Measurements from ENCODE around the gene GPC5.

The GPC5 gene

DNA sequence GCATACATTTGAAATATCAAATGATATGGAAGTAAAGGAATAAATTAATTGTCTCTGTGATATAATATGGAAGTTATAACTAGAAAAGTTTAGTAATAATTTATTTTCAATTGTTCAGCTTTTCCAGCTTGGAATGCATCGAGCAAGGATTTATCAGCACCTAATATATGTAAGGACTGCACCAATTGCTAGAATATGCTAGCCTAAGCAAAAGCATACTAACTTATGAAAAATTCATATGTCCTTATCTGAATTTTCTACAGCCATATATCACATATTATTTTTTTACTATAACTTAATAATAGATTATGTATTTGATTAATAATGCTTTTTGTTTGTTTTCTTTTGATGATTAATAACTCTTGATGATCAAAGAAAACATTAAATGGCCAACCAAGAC lies 979.0 kb downstream of the GPC5 start:
- no peak for DNase-seq (ENCODE audit: low spot score)

DNA sequence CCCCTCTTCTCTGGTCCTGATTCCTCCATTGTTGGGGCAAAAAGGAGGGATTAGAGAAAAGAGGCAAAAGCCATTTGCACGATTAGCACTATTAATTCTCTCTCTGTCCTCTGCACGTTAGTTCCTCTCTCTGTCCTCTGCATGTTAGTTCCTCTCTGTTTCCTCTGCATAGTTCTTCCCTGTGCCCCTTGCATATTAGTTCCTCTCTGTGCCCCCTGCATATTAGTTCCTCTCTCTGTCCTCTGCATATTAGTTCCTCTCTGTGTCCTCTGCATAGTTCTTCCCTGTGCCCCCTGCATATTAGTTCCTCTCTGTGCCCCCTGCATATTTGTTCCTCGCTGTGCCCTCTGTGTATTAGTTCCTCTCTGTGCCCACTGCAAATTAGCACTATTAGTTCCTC lies 981.0 kb downstream of the GPC5 start:
- DNase-seq (ENCODE audit: low spot score) = no peak

DNA sequence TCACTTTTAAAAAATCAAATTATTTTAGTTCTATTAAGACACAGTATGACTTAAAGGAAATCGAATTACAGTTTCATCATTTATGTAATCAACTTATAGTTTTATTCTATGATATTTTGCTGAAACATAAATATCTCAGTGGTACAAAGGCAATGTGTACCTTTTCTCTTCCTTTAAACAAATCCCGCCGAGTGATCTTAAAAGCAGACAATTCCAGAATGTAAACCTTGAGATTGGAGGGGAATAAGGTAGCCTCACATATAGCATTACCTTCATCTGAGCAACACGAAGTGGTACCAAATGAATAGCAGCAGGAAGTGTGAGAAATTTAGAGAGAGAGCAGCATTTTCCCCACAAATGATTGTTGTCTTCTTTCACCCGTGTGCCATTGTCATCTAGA lies 986.0 kb downstream of the GPC5 start:
- no peak for DNase-seq (ENCODE audit: low spot score)

DNA sequence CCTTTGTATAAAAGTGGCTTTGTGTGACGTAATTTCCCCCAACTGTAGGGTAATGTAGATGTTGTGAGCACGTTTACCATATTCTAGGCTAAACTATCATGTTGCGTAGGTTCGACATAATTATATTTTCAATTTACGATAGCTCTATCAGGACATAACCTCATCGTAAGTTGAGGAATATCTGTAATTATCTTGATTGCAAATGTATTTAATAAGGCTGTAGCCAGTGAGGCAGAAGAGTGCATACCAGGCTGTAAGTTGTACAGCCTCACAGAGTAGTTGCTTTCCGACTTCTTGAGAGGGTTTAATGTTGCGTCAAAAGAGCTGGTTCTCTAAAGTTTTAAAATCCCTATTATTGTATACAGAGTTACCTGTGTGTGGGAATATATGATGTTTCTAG lies 988.8 kb downstream of the GPC5 start:
- DNase-seq (ENCODE audit: low spot score) = no peak

DNA sequence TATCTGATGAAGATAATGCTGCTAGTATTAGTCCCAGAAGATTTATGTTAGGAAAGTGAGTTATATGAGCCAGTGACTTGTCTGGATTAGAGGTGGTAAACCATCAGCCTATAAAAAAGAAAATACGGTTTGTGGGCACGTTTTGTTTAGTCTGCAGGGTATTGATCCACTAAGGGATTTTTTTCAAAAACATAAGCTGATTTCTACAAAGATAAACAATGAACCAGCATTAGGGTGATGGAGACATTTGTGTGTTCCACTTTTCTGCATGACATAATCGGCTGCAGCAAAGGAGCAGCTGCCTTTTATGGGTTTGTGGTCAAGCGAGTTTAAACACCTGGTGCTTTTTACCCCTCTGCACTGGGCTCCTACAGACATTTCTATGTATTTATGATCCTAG lies 991.8 kb downstream of the GPC5 start:
- no peak for DNase-seq (ENCODE audit: low spot score)

DNA sequence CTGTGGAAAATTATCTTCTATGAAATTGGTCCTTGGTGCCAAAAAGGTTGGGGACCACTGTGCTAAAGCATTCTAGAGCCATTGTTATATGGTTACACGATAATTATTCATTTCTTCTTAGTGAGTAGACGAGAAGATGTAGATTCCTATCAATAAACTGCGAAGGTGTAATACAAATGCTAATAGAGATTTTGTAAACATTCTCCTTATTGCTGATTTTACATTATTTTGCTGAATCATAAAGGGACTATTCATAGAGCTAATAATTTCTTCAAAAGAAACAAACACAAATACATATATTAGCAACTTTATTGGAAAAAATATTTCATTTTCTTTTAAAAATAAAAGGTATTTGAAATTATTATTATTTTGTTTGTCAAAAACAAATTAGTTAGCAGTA lies 1005.2 kb downstream of the GPC5 start:
- DNase-seq (ENCODE audit: low spot score) = no peak

DNA sequence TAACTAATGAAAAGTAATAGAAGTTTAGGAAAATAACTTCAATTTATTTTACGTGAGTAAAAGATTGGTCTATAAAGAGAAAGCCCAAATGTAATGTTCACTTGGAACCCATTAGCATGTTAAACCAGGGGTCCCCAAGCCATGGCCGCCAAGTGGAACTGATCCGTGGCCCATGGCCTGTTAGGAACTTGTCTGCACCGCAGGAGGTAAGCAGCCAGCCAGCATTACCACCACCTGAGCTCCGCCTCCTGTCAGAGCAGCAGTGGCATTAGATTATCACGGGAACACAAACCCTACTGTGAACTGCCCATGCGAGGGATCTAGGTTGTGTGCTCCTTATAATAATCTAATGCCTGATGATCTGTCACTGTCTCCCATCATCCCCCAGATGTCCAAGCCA lies 1009.4 kb downstream of the GPC5 start:
- DNase-seq (ENCODE audit: low spot score) = no peak

DNA sequence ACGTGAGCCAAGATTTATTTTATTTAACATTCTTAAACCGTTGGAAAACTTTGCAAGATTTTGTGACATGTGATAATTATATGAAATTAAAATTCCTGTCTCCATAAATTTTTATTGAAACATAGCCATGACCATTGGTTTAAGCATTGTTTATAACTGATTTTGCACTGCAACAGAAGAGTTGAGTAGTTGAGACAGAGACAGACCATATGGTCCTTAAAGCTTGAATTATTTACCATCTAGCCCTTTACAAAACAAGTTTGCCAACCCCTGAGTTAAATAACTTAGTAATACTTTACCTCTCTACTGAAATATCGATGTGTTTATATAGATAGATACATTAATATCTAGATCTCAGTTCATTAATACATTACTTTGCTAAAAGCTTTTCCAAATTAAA lies 1014.1 kb downstream of the GPC5 start:
- DNase-seq (ENCODE audit: low spot score) = no peak

DNA sequence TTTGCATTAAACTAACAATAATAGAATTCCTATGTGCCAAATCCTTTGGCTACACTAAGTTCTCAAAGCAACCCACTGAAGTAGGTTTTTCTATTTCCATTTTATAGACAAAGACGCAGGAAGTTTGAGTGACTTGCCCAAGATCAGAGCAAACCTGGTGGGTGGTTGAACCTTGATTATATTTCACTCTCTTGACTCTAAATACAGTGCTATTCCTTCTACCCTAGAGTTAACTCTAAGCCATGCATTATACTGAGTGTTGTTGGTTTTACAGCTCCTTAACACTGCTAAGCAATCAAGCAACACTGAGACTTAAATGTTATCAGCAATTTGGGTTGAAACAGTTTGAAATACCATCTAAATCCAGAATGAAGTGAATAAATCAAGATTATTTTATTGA lies 1014.6 kb downstream of the GPC5 start:
- no peak for DNase-seq (ENCODE audit: low spot score)

DNA sequence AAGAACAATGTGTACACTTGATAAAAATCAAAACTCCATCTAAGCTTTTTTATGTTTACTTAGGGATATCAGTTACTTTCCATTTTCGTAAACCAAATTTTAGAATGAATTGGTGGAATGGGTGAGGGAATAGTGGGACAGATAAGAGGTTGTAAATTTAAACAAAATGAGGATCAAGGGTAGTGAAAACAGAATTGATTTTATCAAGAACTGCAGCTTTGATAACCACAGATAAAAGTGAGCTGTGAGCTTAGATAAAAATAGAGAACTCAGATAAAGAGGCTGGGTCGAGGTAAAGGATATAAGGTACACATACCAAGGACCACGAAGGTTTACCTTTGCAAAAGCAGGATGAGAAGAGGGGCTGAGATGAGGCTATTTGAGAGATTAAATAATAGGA lies 1015.0 kb downstream of the GPC5 start:
- no peak for DNase-seq (ENCODE audit: low spot score)

DNA sequence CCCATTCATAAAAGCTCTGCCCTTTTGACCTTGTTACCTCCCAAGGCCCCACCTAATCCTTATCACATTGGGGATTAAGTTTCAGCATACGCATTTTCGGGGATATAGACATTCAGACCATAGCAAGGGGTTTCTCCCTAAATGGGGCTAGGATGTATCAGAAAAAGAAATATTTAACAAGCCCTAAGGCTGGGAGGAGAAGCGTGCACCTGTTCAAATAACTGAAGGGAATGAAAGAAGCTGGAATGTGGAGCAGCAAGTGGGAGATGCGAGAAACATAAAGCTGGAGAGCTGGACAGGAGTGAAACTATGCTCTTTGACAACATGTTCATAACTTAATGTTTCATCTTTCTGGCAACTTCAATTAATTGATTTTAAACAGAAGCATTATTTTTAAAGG lies 1016.4 kb downstream of the GPC5 start:
- DNase-seq (ENCODE audit: low spot score) = no peak

DNA sequence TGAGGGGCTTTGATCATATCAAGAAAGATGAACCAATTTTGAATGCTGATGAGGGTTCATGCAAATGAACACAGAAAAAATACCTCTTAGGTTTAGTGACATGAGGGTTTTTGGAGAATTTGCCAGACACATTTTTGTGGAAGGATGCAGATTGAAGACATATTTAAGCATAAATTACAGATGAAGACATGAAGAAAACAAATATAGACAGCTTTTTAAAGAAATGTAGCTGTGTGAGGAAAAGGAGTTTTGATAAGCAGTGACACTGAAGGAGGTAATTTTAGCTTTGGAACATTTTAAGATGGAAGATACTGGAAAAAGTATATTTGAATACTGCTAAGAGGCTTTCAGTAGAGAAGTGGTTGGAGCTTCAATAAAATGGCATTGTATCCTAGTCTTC lies 1017.4 kb downstream of the GPC5 start:
- no peak for DNase-seq (ENCODE audit: low spot score)

DNA sequence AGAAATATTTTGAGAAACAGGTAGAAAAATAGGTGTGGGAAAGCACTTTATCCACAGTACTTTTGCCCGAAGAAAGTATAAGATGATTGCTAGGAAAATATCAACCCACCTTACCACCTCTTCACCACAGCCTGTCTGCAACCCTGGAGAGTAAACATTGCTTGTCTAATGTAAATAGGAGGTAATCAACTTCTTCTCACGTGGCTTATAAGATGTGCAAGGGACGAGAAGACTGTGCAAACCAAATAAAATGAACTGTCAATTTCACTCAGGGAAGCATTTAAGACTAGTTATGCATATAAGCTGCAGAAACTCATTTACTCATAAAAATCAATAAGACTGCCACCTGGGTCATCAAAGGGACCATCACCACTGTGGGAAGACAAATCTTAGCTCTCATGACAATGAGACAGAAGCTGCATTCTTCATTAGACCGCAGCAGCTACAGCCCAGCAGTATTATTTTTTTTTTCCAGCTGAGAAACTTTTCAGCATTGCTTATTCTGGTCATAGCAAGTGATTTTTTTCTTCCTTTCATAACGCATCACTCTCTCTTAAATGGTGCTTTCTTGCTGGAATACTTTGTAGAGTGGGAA lies 1020.5 kb downstream of the GPC5 start:
- DNase-seq (ENCODE audit: low spot score) = no peak

DNA sequence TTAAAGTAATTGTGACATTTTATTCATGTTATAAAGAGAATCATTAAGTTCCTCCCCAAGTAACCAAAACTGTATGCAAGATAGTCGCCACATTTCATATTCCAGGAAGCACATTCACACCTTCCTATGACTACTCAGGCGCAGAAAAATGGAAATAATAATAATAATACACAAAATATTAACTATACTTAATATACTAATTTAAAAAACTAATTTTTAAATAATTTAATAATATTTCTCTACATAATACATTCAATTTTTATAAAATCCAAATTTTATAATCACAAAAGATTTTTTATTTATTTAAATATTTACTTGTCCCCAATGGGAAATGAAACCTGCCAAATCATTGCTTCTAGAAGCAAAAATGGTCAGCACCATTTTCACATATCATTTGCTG lies 1030.8 kb downstream of the GPC5 start:
- no peak for DNase-seq (ENCODE audit: low spot score)

DNA sequence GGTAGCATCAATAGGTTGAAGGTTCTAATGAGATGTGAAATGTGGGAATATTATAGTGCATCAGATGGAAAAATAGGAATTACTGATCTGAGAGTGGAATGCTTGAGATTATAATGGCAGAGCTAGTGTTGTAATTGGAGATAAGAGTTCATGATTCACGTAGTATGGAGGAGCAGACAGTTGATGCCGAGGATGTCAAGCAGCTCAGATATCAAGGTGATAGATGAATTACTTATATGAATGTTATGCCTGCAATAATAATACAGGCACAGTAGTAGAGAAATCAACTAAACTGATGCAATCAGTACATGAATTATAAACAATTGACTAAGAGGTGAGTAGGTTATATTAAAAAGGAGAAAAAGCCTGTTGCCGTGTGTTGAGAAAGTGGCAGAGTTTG lies 1035.0 kb downstream of the GPC5 start:
- no peak for DNase-seq (ENCODE audit: low spot score)

DNA sequence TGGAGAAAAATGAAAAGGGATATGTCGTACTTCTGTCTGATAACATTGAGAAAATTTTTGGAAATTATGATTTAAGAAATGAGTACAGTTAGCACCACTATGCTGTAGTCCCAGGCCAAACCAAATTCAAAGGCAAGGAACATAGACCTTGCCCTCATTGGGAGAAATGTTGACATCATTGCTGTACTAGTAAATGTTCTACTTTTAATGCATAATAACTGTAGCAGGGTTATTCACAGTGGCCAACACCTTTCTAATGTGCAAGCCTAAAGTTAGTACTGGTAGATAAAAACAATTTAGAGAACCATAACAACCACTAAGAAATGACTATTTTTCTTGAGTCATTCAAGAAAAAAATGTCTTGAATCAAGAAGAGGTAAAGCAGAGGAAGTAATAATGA lies 1035.5 kb downstream of the GPC5 start:
- DNase-seq (ENCODE audit: low spot score) = no peak

DNA sequence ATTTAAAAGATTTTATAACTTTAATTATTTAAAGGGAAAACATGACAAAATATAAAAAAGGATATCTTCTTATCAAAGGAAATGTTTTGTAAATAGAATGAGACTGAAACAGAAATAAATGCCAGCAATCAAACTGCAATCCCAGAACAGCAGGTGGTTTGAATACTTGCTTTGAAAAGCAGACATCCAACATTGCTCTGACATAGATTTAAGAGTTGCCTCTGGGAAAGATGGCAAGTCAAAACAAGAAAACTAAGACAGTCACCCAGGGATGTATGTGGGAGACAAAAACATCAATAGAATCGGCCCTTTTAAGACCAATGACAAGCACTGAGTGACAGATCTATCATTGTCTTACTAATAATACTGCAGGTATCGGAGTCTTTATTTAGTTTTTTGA lies 1038.5 kb downstream of the GPC5 start:
- no peak for DNase-seq (ENCODE audit: low spot score)

DNA sequence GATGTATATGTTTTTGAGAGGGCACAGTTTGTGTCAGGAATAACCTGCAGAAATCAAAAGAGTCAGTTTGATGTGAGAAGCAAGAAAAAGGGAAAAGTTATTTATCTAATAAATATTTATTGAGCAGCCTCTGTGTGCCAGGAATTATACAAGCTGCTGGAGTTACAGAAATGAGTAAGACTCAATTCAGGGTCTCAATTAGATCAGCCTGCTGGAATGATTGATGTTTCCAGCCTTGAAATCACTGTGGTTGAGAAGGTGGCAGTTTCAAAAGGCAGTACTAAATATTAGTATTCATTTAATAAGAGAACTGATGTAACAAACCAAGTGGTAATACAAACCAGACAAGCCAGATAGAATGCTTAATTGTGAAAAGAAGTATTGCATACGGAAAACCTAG lies 1045.8 kb downstream of the GPC5 start:
- DNase-seq (ENCODE audit: low spot score) = no peak

DNA sequence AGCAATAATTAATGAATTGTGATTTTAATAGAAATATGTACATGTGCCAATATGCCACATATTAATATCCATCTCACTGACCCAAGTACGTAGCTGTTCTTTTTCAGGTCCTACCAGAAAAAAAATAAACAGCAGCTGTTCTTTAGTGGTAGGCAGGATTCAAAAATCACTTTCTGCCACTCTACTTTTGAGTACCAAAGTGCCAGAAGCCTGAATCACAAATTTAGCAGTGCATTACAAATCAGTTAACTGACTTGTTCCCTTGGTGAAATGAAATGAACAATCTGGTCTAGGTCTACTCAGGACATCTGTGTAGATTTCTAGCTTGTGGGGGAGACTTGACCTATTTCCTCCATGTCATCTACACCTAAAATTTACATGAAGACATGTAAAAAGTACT lies 1052.6 kb downstream of the GPC5 start:
- DNase-seq (ENCODE audit: low spot score) = no peak

DNA sequence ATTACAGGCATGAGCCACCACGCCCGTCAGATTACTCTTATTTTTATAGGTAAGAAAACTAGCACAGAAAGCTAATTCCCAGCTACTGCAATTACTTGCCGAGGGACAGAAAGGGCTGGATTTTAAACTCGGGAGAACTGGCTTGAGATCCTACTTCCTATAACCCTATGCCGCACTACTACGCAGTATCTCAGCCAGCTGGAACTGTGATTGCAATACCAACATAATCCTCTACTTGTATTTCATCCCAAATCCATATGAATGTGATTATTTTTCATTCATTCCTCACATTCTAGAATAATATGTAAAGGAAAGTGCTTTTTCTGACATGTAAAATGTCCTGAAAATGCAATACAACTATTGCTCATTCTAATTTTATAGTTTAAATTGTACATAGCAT lies 1054.4 kb downstream of the GPC5 start:
- no peak for DNase-seq (ENCODE audit: low spot score)

DNA sequence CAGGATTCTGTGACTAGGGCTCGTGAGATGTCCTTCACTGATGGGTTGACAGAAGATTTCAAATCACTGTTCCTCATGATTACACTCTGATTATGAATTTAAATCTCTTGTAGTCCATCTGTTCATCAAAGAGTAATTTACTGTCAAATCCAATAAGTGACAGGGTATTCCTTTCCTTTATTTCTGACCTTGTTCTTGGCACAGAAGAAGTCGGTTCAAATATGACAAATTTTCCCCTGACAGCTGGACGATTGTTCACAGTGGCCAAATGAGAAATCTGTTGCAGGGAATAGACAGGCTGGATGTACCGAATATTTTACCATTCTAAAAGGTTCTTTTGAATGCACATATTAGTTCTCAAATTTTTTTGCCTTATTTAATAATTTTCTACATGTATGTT lies 1060.9 kb downstream of the GPC5 start:
- no peak for DNase-seq (ENCODE audit: low spot score)

DNA sequence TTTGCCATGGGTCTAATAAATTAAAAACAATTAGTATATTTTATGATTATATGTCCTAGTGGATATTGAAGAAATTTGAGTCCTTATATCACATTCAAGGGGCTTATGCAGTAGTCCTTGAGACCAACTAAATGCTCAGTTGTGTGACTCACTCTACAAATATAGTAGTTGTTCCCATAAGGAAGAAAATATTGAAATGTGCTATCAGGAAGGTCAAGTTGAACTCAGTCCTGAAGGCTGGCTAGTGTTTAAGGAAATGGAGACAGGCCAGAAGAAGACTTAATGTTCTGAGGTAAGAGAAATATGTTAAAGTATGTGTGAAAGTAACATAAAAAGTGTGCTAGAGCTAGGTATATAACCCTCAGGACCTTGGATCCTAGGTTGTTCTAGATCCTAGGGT lies 1062.1 kb downstream of the GPC5 start:
- no peak for DNase-seq (ENCODE audit: low spot score)

DNA sequence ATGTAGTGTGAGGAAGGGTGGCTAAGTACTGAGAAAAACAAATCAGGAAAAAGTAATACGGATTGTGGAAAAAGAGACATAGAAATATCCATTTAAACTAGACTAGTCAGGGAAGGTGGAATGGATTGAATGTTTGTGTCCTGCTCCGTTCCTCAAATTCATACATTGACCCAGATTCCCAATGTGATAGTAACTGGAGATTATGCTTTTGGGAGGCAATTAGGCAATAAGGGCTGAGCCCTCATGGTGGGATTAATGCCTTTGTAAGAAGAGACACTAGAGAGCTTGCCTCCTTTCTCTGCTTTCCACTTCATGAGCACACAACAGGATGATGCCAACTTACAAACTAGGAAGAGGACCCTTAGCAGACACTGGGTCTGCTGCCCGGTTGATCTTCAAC lies 1063.0 kb downstream of the GPC5 start:
- no peak for DNase-seq (ENCODE audit: low spot score)

DNA sequence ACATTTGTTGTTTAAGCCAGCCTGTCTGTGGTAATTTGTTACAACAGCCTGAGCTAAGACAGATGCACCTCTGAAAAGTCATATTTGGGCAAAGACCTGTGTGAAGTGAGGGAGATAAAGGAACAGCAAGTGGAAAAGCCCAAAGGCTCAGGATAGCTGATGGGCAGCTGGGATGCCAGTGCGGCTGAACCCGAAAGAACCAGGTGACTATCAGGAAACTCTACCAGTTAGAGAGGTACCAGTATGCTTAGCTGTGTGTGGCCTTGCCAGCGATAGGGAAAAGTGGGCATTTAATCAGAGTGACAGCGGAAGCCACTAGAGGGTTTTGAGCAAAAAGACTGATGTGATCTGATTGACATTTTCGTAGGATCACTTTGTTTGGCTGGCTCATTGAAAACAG lies 1063.4 kb downstream of the GPC5 start:
- DNase-seq (ENCODE audit: low spot score) = no peak

DNA sequence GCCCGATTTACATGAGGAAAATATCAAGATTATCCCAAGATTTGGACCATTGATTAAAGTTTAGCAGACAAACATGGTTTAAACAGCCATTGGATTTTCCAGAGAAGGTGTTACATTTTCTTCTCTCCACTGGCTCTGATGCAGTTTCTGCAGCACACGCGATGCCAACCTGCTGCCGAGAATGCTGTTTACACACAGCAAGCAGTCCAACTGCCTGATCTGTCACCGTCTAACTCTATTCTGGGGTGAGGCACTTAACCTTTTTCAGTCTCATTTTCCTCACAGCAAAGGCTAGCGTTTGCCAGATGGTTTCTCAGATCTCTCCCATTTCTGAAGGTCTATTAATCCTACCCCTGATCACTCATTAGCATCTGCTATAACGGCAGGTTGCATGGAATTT lies 1064.7 kb downstream of the GPC5 start:
- DNase-seq (ENCODE audit: low spot score) = no peak
